Measurements from ENCODE around the gene KLK12.

Gene KLK12

DNA sequence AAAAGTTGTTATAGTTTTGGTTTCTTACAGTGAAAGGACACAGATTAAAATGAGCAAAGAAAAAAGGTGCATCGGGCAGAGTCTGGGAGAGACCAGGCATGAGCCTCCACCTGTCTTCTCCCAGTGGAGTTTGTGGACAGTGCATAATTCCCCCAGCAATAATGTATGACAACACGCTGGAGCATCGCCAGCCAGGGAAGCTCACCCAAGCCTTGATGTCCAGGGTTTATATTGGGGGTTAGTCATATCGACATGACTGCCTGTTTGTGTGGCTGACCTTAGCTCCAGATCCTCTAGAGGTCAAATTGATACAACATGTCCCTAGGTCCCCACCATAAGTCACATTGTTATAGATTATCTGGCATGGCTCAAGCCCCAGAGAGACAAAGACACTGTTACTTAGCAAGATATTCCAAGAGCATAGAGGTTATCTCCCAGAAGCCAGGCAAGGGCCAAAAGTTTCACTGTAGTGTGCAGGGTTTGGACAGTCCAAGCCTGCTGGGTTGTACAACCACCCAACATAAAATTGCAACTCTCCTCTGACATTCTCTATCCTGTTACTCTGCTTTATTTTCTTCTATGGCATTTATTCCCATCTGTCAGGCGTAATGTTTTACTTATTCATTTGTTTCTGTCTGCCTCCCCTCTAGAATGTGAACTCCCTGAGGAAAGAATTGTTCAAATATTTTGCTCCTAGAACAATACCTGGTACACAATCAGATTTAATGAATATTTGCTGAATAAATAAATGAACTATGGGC, 35.7 kb upstream of the KLK12 start:
- DNase-seq (ENCODE audit: low read depth, low spot score): no peak
- TF ChIP-seq, protein P1, sequence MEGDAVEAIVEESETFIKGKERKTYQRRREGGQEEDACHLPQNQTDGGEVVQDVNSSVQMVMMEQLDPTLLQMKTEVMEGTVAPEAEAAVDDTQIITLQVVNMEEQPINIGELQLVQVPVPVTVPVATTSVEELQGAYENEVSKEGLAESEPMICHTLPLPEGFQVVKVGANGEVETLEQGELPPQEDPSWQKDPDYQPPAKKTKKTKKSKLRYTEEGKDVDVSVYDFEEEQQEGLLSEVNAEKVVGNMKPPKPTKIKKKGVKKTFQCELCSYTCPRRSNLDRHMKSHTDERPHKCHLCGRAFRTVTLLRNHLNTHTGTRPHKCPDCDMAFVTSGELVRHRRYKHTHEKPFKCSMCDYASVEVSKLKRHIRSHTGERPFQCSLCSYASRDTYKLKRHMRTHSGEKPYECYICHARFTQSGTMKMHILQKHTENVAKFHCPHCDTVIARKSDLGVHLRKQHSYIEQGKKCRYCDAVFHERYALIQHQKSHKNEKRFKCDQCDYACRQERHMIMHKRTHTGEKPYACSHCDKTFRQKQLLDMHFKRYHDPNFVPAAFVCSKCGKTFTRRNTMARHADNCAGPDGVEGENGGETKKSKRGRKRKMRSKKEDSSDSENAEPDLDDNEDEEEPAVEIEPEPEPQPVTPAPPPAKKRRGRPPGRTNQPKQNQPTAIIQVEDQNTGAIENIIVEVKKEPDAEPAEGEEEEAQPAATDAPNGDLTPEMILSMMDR (IDR thresholded peaks at IDR 0.05; ENCODE audit: low read depth, low read length): no peak
- in situ Hi-C loops (cut with HindIII; ENCODE audit: low sequenced_read_pairs): no loop called here
- H3K4me3 ChIP-seq (ENCODE audit: low read depth, low read length): no peak overlapping the region

DNA sequence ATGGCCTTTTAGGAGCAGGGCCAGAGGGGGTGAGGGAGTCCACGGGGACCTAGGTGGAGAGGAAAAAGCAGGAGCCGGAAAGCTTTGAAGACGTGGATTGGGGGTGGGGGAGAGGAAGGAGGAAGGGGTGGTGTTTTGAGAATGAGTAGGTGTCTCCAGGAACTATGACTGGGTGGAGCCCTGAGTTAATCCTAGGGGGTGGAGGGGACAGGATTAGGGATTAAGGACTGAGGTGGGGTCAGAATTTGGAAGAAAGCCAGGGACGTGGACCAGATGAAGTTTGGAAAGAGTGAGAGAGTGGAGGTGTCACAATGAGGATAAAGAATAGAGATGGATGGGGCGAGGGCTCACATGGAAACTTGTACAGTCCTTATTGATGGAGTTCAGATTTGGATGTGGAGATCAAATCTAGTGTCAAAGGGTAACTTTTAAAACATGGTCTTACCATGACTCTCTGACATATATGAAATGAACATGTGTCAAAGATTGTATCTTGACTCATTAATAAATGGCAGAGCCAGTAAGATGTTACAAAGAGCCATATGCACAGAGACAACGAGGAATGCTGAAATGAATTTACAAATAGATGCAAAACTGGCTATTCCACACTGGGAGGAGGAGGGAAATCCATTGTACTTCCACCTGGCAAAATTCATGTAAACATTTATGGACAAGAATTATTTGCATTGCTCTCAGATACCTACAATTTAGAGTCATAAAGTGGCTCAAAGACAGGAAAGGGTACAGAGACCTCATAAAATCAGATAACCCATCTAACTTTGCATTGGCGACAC, 31.8 kb upstream of the KLK12 start:
- DNase-seq (ENCODE audit: low read depth, low spot score): no peak
- in situ Hi-C loops (cut with HindIII; ENCODE audit: low sequenced_read_pairs): no loop called here
- TF ChIP-seq, protein P1 (IDR thresholded peaks at IDR 0.05; ENCODE audit: low read depth, low read length): no peak

DNA sequence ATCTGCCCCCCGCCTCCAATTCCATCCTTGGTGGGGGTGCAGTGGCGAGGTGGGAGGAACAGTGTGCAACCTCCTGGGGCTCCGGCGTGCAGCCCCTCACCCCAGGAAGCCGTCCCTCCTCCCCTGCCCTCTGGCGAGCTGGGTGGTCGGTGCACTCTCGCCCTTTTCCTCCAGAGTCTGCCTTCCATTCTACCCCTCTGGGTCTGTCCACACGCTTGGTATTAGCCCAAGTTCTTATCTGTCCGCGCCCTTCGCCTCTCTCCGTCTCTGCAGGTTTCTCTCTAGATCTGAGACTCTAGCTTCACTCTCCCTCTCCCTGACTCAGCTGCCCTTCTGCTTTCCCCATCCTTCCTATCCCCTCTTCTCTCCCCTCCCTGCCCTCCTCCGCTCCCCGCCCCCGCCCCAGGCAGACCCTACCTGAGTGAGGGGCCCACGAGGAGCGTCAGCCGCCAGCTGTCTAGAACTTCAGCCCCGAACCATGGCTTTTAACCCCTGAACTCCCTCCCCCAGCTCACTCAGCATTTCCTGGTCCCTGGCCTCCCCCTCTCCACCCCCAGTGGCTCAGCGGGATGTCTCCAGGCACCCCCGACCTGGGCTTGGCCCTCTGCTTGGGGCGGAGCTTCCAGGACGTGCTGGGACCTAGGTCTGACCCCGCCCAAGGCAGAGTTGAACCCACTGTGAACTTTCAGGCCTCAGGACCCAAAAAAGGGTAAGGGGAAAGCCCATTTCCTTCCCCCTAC, 30.6 kb upstream of the KLK12 start:
- no peak overlapping the region for H3K4me3 ChIP-seq (ENCODE audit: low read depth, low read length)
- in situ Hi-C loops (cut with HindIII; ENCODE audit: low sequenced_read_pairs): no loop called here
- TF ChIP-seq, protein P1 (IDR thresholded peaks at IDR 0.05; ENCODE audit: low read depth, low read length): no peak
- no peak for DNase-seq (ENCODE audit: low read depth, low spot score)

More for the DNA sequence above, 31.8 kb upstream of the KLK12 start:
- no peak overlapping the region for H3K4me3 ChIP-seq (ENCODE audit: low read depth, low read length)

DNA sequence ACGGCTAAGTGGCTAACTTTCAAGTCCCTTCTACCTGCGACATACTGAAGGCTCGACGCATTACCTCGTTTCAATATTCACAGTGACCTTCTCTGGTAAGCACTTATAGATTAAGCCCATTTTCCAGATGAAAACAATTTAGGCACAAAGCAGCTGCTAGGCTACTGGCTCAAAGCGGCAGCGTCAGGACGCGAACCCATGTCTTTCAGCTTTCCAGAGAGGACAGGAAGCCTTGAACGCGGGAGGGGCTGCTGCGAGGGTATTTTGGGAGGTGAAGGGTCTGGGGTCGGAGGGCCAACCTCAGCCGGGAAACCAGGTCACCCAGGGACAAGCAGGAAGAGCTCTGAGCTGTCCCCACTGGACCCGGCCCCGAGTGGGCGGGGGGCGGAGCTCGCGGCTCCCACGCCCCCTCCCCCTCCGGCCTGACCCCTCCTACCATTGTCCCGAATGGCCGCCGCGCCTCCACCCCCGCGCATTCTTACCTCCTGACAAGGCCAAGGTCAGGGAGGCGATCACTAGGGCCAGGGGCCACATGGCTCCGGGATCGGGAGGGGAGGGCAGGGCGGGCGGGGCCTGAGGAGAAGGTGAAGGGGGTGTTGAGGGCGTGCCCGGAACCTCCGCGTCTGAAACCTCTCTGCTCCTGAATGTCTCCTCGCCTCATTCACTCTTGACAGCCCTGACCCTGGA, 29.9 kb upstream of the KLK12 start, which contains the start of gene KLK13:
Gene KLK13, minus strand, starts transcription at position 559 of the 687 bp plus-strand sequence. Its CDS starts 25 bp downstream, at position 534.
- in situ Hi-C loops (cut with HindIII; ENCODE audit: low sequenced_read_pairs): no loop called here
- no peak for DNase-seq (ENCODE audit: low read depth, low spot score)
- TF ChIP-seq, protein P1 (IDR thresholded peaks at IDR 0.05; ENCODE audit: low read depth, low read length): no peak
- H3K4me3 ChIP-seq (ENCODE audit: low read depth, low read length): no peak within 1 kb of the TSS

DNA sequence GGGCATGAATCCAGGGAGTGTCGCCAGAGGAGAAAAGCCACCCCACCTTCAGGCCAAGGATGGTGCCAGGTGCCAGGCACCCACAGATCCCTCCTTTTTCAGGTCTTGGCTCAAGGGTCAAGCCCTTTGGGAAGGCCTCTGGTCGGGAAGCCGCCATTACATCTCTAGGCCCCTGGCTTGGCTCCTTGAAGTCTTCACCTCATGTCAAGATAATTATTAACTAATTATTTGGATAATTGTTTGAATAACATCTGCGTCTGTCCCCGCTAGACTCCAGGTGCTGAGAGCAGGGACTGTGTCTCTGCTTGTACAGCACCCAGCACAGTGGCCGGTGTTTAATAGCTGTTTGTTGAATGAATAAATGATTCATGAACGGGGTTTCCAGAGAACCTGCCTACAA, 28.9 kb upstream of the KLK12 start:
- in situ Hi-C loops (cut with HindIII; ENCODE audit: low sequenced_read_pairs): no loop called here
- H3K4me3 ChIP-seq (ENCODE audit: low read depth, low read length): no peak overlapping the region
- TF ChIP-seq, protein P1 (IDR thresholded peaks at IDR 0.05; ENCODE audit: low read depth, low read length): no peak
- no peak for DNase-seq (ENCODE audit: low read depth, low spot score)

DNA sequence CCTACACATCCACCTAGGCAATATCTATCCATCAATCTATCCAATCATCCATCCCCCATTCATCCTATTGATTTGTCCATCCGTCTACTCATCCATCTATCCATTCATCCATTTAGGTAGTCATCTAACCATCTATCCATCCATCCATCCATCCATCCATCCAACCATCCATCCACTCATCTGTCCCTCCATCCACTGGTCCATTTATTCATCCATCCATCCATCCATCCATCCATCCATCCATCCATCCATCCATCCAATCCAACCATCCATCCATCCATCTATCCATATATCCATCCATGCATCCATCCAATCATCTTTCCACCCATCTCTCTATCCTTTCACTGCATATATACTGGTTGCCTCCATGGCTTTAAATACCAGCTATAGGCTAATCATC, 26.2 kb upstream of the KLK12 start:
- H3K4me3 ChIP-seq (ENCODE audit: low read depth, low read length): no peak overlapping the region
- in situ Hi-C loops (cut with HindIII; ENCODE audit: low sequenced_read_pairs): no loop called here
- TF ChIP-seq, protein P1 (IDR thresholded peaks at IDR 0.05; ENCODE audit: low read depth, low read length): no peak
- no peak for DNase-seq (ENCODE audit: low read depth, low spot score)

All from astrocyte of the spinal cord (primary cell).